Measurements from ENCODE around the gene TTK.

The TTK gene

GRCh38 chr6:80004173-80005072, at the start of gene TTK:
TSS of gene TTK (plus strand) at chr6:80004649. CDS start at chr6:80005844, 1,195 bp downstream.
- DNase-seq (ENCODE audit: low read depth), result peak; percentile 90

- DNase-seq (ENCODE audit: low read depth), result no peak
Measured at GRCh38 chr6:79954849-79955248, 49.6 kb upstream of the TTK start.

GRCh38 chr6:79964607-79965081, 39.8 kb upstream of the TTK start:
- DNase-seq (ENCODE audit: low read depth), result no peak

- no peak for DNase-seq (ENCODE audit: low read depth)
Measured at GRCh38 chr6:79967178-79967577, 37.3 kb upstream of the TTK start.

- DNase-seq (ENCODE audit: low read depth), result no peak
Measured at GRCh38 chr6:79969784-79970183, 34.7 kb upstream of the TTK start.

- no peak for DNase-seq (ENCODE audit: low read depth)
Measured at GRCh38 chr6:79971193-79971592, 33.3 kb upstream of the TTK start.

- DNase-seq (ENCODE audit: low read depth), result no peak
Measured at GRCh38 chr6:79981652-79982051, 22.8 kb upstream of the TTK start.

GRCh38 chr6:79984261-79984660, 20.2 kb upstream of the TTK start:
- DNase-seq (ENCODE audit: low read depth), result no peak

GRCh38 chr6:79985128-79985527, 19.3 kb upstream of the TTK start:
- DNase-seq (ENCODE audit: low read depth), result no peak

GRCh38 chr6:79989641-79990040, 14.8 kb upstream of the TTK start:
- DNase-seq (ENCODE audit: low read depth), result no peak

GRCh38 chr6:79993012-79993910, 11.2 kb upstream of the TTK start:
- DNase-seq (ENCODE audit: low read depth), result no peak

- no peak for DNase-seq (ENCODE audit: low read depth)
Measured at GRCh38 chr6:79993911-79994309, 10.5 kb upstream of the TTK start.

GRCh38 chr6:79997728-79998127, 6.7 kb upstream of the TTK start:
- DNase-seq (ENCODE audit: low read depth), result no peak

- no peak for DNase-seq (ENCODE audit: low read depth)
Measured at GRCh38 chr6:80001337-80001736, 3.1 kb upstream of the TTK start.

- no peak for DNase-seq (ENCODE audit: low read depth)
Measured at GRCh38 chr6:80003826-80004172, 650 bp upstream of the TTK start.

- DNase-seq (ENCODE audit: low read depth), result no peak
Measured at GRCh38 chr6:80005406-80005805, 957 bp downstream of the TTK start.

- DNase-seq (ENCODE audit: low read depth), result no peak
Measured at GRCh38 chr6:80006541-80006940, 2.1 kb downstream of the TTK start.

- no peak for DNase-seq (ENCODE audit: low read depth)
Measured at GRCh38 chr6:80009531-80009930, 5.1 kb downstream of the TTK start.

- no peak for DNase-seq (ENCODE audit: low read depth)
Measured at GRCh38 chr6:80010288-80010687, 5.8 kb downstream of the TTK start.

GRCh38 chr6:80015839-80016435, 11.5 kb downstream of the TTK start:
- DNase-seq (ENCODE audit: low read depth), result no peak

GRCh38 chr6:80020381-80021120, 16.1 kb downstream of the TTK start:
- no peak for DNase-seq (ENCODE audit: low read depth)

- DNase-seq (ENCODE audit: low read depth), result no peak
Measured at GRCh38 chr6:80021131-80021530, 16.7 kb downstream of the TTK start.

Data from stromal cell of bone marrow (primary cell).